ENCODE data around the gene GMDS.

GMDS gene

DNA sequence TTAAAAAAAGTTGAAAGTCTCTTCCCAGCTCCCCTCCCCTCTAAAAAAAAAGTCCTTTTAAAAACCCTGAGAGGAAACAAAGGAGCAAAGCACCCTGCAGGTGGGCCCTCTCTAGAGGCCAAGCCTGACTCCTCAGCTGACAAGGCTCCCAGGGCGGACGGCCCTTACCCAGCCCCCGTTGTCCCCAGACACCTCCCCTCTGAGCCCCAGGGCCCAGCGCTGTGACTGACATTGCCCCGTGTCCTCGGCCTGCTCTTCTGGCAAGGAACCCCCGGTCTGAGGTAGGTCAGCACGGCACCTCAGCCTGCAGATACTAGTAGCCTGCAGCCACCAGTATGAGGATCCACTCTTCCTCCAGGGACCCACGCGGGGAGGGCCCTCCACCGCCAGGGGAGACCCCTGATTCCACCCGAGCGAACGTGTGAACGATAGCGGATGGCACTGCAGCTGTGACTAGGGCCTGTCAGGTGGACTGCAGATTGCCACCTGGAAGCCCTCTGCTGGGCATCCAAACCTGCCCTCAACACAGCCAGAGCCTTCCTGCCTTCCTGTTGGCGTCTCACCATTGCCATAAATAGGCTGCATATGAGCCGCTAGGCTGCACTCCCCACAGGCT, 601.5 kb downstream of the GMDS start:
- no peak for DNase-seq (ENCODE audit: low spot score)

DNA sequence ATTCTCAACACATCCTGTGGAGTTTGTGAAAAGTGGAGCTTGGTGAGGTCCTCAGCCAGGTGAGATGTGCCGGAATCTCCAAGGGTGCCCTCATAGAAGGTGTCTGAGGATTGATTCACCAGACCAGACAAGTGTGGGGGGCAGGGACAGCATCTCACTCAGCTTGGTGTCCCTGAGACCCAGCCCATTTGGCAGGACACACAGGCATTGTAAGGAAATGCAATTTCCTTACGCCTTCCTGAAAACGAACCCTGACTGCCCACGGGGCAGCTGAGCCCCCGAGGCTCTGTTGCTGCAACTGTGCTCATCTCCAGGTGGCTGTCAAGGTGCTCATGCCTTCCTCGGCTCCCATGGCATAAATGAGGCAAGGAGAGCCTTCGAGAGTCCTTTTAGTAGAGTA, 602.3 kb downstream of the GMDS start:
- no peak for DNase-seq (ENCODE audit: low spot score)

DNA sequence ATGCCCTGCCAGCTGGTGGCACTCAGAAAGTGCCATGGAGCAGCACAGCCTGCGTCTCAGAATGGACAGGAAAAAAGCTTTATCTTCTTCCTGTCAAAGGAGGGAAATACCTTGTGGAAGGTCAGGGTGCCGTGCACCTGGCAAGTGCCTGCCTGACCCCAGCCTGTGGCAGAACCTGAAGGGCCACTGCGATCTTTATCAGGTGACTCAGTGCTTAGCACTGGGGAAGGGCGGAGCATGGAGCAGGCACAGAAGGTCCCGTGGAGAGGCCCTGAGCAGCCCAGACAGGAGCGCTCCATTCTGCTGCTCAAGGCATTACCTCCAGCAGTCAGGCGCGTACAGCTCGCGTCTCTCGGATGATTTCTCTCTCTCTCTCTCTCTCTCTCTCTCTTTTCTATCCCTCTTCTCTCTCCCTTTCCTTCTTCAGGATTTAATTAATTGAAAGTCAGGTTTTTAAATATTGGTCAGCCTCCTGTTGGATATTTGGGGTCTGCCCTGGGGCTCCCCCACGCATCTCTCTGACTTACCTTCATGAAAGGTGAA, 604.0 kb downstream of the GMDS start:
- DNase-seq (ENCODE audit: low spot score) = no peak

DNA sequence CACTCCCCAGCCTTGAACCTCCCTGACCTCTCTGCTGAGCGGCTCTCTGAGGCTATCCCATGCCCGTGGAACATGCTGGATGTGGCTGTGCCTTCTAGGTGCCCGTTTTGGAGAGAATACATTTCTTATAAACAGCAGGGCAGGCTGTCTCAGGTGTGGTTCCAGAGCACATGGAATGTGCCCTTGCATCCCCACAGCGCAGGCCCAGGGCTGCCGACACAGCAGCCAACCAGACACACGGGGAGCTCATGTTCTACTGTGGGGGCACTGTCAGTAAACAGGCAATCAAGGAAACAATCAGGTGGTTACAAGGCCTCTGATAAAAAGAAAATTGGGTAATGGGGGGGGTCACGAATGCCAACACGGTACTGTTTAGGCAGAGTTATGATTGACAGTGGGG, 604.9 kb downstream of the GMDS start:
- no peak for DNase-seq (ENCODE audit: low spot score)

DNA sequence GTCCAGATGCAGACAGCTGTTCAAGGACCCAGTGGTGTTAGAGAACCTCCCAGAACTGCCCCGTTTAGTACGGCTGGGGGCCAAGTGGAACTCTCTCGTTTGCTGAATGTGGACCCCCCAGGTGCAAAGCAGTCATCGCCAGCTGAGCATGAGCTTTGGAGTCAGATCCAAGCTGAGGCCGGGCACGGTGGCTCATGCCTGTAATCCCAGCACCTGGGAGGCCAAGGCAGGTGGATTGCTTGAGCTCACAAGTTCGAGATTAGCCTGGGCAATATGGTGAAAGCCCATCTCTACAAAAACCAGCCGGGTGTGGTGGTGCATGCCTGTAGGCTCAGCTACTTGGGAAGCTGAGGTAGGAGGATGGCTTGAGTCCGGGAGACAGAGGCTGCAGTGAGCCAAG, 606.0 kb downstream of the GMDS start:
- DNase-seq (ENCODE audit: low spot score) = no peak

DNA sequence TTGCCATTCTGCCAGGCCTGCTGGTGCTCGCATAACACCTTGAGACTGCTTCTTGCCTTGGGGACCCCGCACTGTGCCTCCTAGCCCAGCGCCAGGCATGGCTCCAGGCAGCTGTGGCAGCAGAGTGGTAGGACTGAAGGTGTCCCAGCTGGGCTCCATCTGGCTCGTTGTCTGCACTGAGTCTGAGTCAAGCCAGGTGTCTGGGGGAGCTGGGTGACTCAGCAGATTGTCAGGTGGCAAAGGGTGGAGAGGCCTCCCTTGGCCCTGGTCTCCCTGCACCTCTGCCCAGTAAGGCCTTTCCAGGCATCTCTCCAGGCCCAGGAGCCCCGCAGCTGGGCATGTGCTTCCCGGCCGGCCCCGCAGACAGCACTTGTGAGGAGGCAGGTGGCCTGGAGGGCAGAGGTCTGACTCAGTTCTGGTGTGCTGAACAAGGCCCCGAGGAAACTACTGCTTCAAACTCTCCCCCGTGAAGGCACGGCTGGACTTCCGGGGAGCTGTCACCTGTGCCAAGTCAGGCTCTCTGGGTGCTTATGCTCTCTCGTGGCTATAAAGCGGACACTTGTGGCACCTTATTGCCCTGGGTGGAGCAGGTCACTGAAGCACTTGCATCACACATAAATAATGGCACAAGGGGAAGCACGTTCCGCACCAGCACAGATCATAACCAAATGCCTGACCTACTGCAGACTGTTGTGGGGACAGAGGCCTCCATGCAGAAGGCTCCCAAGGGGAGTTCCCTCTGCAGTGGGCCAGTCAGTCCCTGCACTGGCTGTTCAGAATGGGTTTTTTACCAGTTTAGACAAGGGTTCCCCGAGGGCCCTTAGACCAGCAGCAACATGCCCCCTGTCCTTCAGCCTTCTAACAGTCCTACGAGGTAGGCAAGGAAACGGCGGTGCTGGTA, 608.2 kb downstream of the GMDS start:
- no peak for DNase-seq (ENCODE audit: low spot score)

DNA sequence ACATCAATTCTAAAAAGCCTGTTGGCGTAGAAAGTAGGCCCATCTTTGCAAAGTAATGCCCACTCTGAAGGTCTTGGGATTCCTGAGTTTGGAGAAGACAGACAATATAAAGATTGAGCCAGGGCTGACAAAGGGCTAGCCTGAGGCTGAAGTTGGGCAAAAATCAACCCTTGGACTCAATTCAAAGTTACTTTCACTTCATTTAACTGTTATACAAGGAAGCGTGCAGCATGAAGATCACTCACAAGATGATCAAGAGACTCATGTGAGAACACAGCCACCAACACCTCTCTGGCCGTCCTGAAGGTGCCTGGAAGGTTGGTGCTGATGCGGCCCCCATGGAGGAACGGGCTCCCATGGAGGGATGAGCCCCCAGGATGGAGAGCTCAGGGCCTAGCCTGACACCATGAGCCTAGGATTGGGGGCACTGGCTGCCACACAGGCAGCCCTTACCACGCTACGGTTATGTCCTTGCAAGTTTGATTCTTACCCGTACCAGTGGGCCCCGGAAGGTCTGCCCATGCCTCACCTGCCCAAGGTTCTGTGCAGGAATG, 609.1 kb downstream of the GMDS start:
- no peak for DNase-seq (ENCODE audit: low spot score)

DNA sequence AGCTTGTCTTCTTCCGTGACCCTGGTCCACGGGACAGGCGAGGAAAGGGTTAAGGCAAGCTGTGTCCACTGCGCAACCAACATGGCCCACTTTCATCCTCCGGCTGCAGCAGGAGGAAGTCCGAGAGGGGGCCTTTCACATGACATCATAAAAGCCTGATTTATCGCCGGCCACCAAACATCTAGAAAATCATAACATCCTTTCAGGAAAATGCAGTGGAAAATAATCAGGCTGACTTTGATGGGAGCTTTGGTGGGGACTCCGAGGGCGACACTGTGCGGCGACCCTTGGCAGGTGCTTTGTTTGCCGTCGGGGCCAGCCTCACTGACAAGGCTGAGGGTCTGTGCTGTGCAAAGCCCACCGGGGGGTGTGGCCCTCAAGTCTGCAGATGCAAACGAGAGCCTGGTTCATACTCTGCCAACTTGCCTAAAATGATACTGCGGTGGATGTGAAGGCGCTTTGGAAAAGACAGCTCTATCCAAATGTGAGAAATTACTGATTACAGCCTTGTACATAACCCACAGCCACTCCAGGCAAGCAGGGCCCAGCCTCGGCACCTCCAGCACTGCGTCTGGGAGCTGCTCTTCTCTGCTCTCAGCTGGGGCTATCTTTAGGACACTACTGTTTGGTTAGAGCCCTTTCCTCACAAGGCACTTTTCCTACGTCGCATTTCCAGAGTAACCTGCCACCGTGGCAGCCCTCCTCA, 609.9 kb downstream of the GMDS start:
- no peak for DNase-seq (ENCODE audit: low spot score)

DNA sequence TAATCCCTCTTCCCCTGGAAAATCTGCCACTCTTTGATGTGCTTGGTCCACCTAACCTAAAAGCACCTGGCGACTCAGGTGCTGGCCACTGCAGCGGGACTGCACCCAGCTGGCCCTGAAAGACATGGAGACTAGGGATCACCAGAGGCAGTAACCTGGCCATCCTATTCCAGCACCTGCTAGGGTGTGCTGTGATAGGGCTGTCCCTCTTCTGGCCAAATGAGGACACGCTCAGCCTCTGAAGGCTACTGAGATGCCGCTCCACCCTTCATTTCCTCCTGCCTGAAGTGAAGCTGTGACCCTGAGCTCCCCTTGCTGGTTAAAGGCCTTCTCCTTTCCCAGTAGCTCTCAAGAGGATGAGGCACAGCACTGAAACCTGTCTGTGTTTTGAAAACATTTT, 611.3 kb downstream of the GMDS start:
- DNase-seq (ENCODE audit: low spot score) = no peak

DNA sequence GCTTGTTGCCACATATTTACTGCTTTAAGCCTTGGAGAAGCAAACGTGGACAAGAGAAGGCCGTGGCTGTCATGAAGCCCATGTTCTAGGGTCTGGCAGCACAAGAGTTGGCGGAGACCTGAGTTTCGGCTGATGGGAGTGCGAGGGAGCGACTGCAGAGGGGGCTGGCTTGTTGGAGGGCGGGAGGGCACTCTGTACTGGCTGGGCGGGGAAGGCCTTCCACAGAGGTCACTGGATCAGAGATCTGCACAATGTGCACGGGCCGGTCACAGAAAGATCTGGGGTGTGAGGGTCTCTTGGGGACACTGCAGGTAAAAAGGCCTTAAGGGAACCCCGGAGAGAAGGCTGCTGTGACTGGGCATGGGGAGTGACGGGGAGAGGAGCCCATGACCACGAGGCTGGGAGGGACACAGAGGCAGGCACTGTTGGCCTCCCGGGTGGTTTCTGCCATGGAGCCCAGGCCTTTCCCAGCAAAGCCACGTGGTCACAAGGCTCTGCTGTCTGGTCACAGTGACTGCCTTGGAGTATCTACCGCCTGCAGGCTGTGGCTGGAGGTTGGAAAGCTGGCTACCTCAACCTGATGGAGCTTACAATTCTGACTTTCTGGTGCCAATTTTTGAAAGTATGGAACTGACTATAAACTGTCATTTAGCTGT, 611.9 kb downstream of the GMDS start:
- DNase-seq (ENCODE audit: low spot score) = no peak

DNA sequence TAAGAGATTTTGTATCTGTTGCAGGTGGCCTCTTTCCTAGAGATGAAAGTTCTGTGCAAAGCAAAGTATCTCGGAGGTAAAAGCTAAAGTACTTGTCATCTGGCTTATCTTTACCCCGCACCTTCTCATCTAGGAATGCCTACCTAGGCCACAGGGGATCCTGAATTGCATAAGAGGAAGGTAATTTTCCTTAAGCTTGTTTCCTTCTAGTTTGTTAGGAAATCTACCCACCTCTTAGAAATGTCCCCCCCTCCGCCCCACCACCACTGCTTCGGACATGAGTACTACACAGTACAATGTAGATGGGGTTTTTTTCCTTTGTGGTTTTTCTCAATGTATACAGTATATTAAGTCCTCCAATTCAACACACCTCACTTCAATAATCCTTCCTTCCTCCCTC, 614.2 kb downstream of the GMDS start:
- DNase-seq (ENCODE audit: low spot score) = no peak

DNA sequence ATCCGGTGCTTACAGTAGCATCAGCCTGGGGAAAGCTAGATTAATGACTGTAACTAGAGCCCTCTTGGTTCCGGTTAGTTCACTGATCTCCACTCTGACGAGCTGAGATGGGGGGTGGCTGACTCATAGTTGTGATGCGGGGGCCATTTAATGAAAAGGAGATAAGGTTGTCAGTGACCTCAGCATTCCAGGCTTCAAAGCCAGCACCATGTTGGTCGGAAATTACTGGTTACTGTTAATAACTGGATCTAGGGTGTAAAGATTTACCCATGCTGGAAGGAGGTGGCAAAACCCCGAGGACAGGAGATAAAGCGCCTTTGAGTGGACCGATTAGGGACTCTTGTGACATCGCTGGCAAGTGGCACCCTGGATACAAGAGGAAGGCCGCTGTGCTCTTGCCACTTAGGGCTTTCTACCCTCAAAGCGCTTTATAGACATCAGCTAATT, 614.6 kb downstream of the GMDS start:
- DNase-seq (ENCODE audit: low spot score) = no peak

DNA sequence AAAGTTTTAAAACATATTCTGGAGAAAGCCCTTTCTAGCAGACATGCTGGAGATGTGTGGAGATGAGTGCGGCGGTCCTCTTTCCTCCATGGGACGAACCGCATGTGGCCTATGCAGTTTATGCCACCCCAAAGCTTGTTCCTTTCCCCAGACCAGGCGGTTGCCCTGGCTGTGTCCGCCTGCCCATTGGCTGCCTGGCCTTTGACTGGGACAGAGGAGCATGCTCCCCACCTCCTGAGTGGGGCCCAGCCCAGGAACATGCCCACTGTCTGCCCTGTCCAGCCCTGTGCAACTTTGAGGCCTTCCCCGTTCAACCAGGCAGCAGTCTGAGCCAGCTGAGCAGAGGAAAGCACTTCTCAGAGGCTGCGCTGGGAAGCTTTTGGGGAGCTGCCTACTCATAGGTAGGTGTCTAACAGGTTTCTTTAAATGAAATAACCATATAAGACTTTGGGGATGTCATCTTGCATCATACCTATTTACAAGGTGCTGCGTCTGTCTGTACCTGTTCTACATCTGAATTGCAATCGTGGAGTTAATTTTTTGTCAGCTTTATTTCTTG, 615.1 kb downstream of the GMDS start:
- no peak for DNase-seq (ENCODE audit: low spot score)

DNA sequence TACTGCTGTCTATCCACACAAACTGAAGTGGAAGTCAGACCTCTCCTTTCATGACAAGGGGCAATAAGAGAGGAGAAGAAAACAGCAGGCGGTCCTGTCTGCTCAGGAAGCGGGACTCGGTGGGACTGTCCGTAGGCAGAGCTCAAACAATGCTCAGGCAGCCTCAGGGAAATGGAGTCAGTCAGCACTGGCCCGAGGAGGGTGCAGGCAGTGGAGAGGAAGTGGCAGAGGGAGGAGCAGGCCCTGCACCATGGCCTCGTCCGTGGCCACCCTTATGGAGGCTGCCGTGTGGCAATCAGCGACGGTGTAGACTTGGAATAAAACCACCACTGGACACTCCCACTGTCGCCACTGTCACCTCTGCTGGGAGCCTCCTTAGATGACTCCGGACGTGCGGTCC, 616.1 kb downstream of the GMDS start:
- no peak for DNase-seq (ENCODE audit: low spot score)

DNA sequence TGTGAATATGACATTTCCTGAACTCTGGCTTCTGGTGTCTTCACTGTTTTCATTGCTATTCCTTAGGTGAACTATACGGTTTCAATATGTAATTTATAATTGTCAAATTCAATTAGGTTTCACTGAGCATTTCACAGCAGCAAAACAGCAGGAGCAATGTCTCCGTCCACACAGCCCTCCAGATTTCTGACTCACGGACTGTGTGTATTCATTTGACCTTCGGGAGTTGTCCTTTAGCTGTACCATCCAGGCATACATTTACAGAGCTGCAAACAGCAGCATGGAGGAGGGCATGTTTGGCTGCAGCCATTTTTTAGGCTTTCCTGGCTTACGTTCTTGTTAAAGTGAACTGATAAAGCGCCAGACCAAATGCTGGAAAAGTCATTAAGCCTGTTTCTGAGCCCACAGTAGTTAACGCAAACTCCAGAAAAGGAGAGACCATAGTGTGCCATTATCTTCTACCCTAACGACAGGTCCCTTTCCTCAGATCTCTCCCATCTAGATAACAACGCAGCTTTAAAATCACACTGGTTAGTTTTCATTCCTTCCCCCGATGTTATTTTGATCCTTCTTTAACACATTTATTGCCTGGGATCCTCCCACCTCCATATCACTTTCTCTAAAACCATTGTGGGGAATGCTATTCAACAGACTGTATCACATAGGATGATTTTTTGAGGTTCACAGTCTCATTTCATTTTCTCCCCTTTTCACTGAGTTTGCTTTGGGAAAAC, 617.4 kb downstream of the GMDS start:
- DNase-seq (ENCODE audit: low spot score) = no peak

DNA sequence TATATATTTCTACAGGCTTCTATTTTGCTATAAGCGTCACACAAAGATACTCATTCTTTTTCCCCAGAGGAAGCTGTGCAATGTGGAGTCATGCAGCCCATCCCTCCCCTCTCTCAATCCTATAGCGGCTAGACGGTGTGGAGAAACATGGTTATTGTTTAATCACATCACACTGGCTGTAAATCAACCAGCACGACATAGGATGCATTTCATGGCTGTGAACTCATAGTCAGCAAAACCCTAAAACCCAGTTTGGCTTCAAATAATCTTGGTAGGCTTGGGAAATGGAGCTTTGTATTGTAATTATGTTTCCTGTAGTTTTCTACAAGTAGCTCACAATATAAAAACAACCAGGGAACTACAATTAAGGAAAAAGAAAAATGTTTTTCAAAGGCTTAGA, 618.9 kb downstream of the GMDS start:
- no peak for DNase-seq (ENCODE audit: low spot score)

DNA sequence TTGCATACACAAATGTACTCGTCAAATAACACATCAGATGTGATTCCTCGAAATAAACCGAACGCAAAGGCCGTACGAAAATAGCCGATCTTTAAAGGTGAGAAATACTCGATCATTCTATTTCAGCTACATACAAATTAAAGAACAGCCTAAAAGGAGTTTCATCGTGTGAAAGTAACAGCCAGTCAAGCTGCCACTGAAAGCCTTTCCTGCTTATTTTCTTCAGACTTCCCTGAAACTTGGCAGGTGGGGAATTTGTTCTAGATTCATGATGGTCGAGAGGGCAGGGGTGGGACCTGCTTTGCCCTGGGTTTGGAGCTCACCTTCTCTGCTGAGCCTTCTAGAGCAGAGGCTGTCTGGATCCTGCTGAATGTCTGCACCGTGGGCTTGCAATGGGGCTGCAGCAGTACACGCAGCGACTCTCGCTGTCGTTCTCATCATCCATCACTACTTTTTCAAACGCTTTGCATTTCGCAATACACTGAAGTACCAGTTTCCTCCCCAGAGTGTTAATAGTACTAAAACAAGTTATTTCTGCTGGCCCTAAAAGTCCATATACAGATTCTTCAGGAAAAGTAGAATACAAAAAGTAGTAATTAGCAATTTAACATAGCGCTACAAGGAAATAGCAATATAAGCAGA, 619.5 kb downstream of the GMDS start:
- DNase-seq (ENCODE audit: low spot score) = no peak

DNA sequence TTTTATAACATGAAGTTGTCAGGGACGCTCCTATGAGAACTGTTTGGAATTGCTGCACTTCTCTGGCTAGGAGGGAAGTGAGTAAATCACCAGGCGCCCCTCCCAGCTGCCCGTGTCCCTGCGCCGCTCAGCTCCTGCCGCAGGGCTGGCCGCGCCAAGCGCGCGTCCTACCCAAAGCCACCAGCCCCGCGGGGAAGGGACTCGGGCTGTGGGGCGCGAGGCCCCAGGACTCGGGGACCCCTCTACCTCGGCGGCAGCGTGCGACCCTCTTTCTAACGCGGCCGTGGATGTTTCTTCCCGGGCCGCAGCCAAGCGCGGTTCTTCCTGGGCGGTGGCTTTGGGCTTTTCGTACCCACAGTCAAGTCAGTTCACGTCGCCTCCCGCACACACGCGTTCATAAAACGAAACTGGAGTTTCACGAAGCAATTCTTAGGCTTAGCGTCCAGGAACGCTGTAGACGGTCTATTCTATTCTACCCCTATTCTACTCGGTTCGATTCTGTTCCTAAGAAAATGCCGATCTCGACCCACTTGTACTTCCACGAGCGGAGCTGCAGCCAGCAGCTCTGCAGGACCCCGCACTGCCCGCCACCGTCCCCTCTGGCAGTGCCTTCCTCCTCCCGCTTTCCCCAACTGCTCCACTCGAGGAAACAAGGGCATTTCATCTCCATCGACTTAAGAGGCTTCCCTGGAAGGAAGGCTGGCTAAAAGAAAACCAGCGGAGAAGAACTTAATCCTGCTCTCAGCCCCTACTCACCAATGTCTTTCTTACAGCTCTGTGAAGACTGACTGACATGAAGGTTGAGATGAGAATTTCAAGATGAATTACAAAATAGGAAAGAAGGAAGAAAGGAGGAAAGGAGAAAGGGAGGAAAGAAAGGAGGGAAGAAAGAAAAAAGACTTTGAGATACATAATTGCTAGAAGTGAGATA, 620.3 kb downstream of the GMDS start:
- no peak for DNase-seq (ENCODE audit: low spot score)
